IPS DF 4.7 (cell line): ENCODE measurements around the gene TRIM9.

Source experiments
- DNase-seq: peaks from one replicate; pipeline ENCODE4 v3.0.0-alpha.2; 2013; ENCODE audit warnings: low spot score; ENCODE audit errors: extremely low read depth

TRIM9 gene

DNA sequence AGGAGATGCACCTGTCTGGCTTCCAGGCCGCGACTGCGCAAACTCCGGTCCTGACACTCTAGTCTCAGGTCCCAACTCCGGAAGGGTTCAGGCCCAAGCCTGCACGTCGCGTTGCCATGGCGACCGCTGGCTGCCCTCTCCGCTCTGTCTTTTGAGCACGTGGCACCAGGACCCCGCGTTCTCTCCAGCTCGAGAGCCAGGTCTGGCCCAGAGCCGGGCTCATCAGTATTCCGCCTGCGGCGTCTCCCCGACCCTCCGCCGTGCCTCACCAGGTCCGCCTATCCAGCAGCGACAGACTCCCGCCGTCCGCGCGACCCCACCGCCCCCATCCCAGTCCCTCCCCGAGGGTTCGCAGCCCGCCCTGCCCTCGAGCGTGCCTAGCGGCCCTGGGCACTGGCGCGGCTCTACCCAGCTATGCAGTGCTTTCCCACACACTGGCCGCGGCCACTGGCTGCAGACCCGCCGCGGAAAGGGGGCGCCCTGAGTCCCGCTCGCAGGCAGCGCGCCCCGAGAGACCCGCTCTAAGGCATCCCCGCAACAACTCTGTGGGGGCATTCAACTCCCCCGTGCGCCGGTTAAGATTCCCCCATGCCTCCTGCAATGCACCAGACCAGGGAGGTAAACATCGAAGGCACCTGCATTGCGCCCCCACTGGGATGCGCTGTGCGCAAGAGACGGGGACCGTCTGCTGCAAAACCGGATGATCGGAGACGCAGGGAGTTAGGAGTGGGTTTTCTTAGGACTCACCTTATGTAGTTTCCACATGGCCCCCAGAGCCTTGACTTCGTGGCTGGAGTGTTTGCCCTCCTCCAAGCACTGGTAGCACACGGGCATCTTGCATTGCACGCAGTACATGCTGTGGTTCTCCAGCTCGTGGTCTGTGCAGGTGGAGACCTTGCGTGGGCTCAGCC is 1.3 kb downstream of the TRIM9 start:
- no peak for DNase-seq

DNA sequence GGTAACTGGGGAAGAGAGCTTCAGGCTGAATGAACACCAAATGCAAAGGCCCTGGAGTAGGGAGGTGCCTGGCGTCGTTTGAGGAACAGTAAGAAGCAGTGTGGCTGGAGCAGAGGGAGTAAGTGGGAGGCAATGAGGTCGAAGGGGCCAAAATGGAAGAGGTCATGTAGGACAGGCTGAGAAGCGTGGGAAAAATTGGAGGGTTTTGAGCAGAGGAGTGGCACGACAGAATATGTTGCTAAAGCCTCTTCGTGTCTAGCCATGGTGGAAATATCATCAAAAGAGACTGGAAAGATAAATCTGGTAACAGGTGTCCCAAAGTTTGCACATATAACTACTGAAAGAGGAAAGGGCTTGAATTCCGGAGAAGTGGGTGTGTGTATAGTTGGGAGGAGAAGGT is 1.9 kb downstream of the TRIM9 start:
- no peak for DNase-seq

- DNase-seq: no peak
These were observed 5.6 kb downstream of the TRIM9 start for GRCh38 chr14:51089278-51089677.

GRCh38 chr14:51087031-51087441 is 7.9 kb downstream of the TRIM9 start:
- DNase-seq: no peak

- DNase-seq: no peak
These were observed 8.9 kb downstream of the TRIM9 start for GRCh38 chr14:51086044-51086443.

GRCh38 chr14:51084962-51085361 is 9.9 kb downstream of the TRIM9 start:
- DNase-seq: no peak

DNA sequence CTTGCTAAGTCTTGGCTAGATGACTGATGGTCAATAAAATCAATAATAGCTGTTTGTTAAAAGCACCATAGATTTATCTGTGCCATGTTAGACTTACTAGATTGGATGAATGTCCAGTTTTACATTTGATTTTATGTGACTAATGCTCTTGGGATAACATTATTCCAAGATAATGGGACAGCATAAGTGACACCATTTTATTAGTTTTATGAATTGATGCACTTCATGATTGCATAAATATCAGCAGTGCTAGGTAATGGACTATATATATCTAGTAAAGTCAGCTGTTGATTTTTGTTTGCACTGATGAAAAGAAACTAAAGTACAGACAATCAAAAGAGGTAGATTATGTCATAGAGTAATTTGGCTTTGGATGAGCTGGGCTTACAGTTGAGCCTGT is 10.4 kb downstream of the TRIM9 start:
- DNase-seq: no peak

DNA sequence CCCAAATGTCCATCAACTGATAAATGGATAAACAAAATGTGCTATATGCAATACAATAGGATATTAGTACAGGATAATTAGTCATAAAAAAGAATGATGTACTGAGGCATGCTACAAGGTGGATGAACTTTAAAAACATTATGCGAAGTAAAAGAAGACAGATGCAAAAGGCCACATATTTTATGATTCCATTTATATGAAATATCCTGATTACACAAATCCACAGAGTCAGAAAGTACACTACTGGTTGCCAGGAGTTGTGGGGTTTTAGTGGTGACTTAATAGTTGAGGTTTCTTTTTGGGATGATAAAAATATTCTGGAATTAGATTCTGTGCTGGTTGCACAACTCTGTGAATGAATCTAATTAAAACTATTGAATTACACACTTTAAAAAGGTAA is 12.6 kb downstream of the TRIM9 start:
- no peak for DNase-seq

GRCh38 chr14:51081712-51082111 is 13.2 kb downstream of the TRIM9 start:
- no peak for DNase-seq

GRCh38 chr14:51081209-51081608 is 13.7 kb downstream of the TRIM9 start:
- no peak for DNase-seq

DNA sequence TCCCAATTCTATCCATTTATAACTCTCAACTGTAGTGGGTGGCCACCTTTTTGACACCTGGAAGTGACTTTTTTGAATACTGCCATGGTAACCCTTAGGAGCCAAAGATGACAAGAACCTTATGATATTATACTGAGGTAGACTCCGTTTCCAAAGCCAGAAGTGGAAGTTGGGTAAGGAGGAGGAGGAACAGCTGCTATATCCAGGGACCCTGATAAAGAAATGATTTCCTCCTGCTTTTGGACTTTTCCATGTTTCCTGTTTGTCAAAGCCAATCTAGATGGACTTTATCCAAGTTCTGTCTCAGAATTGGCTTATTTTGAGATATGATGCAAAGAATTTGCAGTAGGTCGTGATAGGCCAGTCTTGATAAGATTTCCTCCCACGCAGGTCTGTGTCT is 14.3 kb downstream of the TRIM9 start:
- DNase-seq: no peak

DNA sequence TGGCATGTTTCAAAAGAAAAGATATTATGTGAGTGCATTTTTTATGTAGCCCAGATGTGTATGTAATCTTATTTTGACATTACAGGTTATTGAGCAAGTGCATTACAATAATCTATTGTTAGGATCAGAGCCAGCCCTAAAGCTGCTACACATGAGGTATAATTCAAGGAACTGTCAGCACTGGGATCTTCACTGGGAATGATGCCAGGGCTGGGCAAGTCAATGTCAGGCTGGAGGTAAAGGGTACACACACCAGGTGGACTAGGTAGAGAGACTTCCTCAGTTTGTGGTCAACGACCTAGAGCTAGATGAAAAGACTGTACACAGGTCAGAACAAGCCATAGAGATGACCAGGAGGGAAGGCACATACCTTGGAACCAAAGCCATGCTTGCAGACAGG is 15.4 kb downstream of the TRIM9 start:
- DNase-seq: no peak

DNA sequence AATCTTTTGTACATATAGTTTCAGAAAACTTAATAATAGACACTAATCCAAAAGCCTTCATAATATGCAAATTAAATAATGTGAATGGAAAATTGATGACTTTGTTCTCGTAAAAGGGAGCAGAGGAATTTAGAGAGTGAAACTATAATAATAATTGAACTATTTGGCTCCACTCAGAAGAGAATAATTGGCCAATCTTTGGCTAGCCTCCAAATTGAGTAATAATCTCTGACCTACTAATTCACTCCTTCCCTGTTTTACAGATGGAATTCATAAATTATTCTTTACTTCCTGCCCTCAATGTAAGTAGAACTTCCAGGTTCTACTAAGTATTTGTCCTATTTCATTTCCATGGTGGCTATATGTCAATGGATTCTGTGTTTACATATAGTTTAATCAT is 15.8 kb downstream of the TRIM9 start:
- no peak for DNase-seq

- no peak for DNase-seq
These were observed 20.1 kb downstream of the TRIM9 start for GRCh38 chr14:51074701-51075385.

DNA sequence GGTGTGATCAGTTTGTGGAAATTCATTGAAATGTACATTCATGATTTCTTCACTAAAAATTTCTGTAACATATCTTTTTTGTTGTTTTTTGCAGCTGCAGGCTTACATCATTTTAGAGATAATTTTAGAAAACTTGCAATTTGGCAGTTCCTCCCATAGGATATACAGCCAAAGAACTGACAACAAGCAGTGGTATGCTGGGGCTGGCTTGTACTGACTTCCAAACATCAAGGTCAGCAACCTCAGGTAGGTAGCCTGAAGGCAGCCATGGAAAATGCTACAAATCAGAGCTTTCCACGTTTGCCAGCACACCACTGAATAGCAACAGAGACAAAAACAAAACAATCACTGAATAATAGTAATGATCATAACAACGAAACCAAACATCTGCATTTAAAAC is 21.2 kb downstream of the TRIM9 start:
- no peak for DNase-seq

GRCh38 chr14:51072976-51073375 is 21.9 kb downstream of the TRIM9 start:
- DNase-seq: no peak

DNA sequence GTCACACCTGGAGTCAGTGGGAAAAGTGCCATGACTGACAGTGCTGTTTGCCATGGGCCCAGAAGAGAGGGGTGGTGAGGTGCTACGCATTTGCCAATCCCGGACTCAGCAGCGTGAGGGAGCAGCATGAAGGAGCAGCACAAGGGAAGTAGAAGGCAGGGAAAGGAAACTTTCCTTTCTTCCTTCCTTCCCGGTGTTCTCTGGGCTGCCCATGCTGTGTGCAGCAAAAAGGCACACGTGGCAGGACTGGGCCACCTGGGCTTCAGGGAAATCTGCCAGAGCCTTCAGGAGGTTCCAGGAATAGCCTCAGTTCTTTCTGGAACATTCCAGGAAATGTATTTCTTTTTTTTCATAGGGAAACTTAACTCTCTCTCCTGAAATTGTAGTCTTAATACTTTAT is 23.0 kb downstream of the TRIM9 start:
- no peak for DNase-seq

GRCh38 chr14:51070726-51071125 is 24.2 kb downstream of the TRIM9 start:
- DNase-seq: no peak

DNA sequence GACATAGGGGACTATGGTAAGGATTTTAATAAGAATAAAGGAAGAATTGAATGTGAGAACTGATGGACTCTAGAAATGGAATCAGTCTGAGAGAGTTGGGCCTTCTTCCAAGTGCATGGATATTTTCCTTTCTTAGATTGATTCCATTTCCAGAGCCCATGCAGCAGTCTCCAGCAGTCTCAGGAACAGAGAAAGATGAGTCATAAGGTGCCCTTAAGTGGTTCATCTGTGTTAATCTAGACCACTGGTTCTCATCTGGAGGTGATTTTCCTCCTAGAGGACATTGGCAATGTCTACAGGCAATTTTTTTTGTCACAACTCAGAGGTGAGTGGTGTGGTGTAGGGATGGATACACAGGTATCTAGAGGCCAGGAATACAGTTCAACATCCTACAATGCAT is 25.9 kb downstream of the TRIM9 start:
- no peak for DNase-seq

GRCh38 chr14:51068268-51068667 is 26.6 kb downstream of the TRIM9 start:
- no peak for DNase-seq

GRCh38 chr14:51067295-51067694 is 27.6 kb downstream of the TRIM9 start:
- DNase-seq: no peak

GRCh38 chr14:51066576-51066975 is 28.3 kb downstream of the TRIM9 start:
- no peak for DNase-seq

- DNase-seq: no peak
These were observed 35.9 kb downstream of the TRIM9 start for GRCh38 chr14:51059032-51059431.
